H1 (cell line): ENCODE measurements around the gene ZACN. TPM values are rescaled to one million over a fixed set of nuclear protein-coding genes. Genes with fewer than 3 reads are reported as not detected.

Source experiments
- CTCF ChIA-PET: fragments of 300-600 bp; sonication (Branson Sonifier 250); formaldehyde crosslinking; loops from one replicate; lab custom pipeline; 2021; ENCODE audit not compliant: partially characterized antibody; lab: Charles Lee
- POLR2A ChIA-PET: fragments of 300-600 bp; sonication (Branson Sonifier 250); formaldehyde crosslinking; loops from one replicate; lab custom pipeline; 2021; ENCODE audit warnings: inconsistent platforms; ENCODE audit not compliant: partially characterized antibody; lab: Charles Lee
- DNase-seq, 2 experiments: peaks; one replicate each; pipeline versions ENCODE4 v3.0.0 to v3.0.0-alpha.2; 2010 to 2022; ENCODE audit warnings: low spot score in 2 of 2, low read depth in 1 of 2, mixed read lengths in 1 of 2
- FAIRE-seq: peaks from 2 replicates; lab custom pipeline; 2011; peaks lifted over from hg19 to GRCh38; lab: Jason Lieb, UNC
- H2AFZ ChIP-seq: 2 replicates; pipeline ENCODE4 v1.8.1; 2012; ENCODE audit warnings: low read length, inconsistent platforms
- H2AK5ac ChIP-seq: 2 replicates; pipeline ENCODE4 v1.6.1; 2013; ENCODE audit warnings: low read depth, low read length
- H2BK120ac ChIP-seq: replicated peaks from 2 replicates; pipeline ENCODE3; 2013; ENCODE audit warnings: low read depth, low read length, inconsistent platforms
- H2BK12ac ChIP-seq: 2 replicates; pipeline ENCODE4 v1.6.1; 2013; ENCODE audit warnings: low read depth, low read length
- H2BK15ac ChIP-seq: 2 replicates; pipeline ENCODE4 v1.6.1; 2013; ENCODE audit warnings: low read length
- H2BK20ac ChIP-seq: 2 replicates; pipeline ENCODE4 v1.6.1; 2013; ENCODE audit warnings: low read length
- H2BK5ac ChIP-seq: 2 replicates; pipeline ENCODE4 v1.6.1; 2013; ENCODE audit warnings: low read depth, low read length
- H3K14ac ChIP-seq: 2 replicates; pipeline ENCODE4 v1.6.1; 2013; ENCODE audit warnings: inconsistent platforms; ENCODE audit not compliant: insufficient read length
- H3K18ac ChIP-seq: 2 replicates; pipeline ENCODE4 v1.6.1; 2013; ENCODE audit warnings: low read length; ENCODE audit errors: extremely low read depth
- H3K23ac ChIP-seq: 2 replicates; pipeline ENCODE4 v1.6.1; 2013; ENCODE audit warnings: inconsistent platforms; ENCODE audit not compliant: insufficient read length
- H3K23me2 ChIP-seq: 2 replicates; pipeline ENCODE4 v1.6.1; 2013; ENCODE audit warnings: low read depth, low read length
- H3K27ac ChIP-seq: 2 replicates; pipeline ENCODE4 v1.6.1; 2011; ENCODE audit warnings: low read depth, low read length, inconsistent platforms
- H3K27me3 ChIP-seq, 4 experiments: replicated peaks in 1 of 4; 1 replicate in 1 of 4; 2 replicates in 3 of 4; pipeline versions ENCODE4 v1.6.1 to v1.8.1; 2011 to 2013; ENCODE audit warnings: low read length in 3 of 4, mild to moderate bottlenecking in 3 of 4, inconsistent platforms in 2 of 4, mixed read lengths in 2 of 4, moderate library complexity in 1 of 4; ENCODE audit not compliant: control insufficient read depth in 3 of 4, insufficient read depth in 3 of 4; ENCODE audit errors: extremely low read depth in 1 of 4
- H3K36me3 ChIP-seq, 4 experiments: 2 replicates each; pipeline versions ENCODE4 v1.6.1 to v1.8.1; 2011 to 2013; ENCODE audit warnings: mild to moderate bottlenecking in 4 of 4, low read length in 3 of 4, moderate library complexity in 2 of 4, control low read depth in 1 of 4, inconsistent platforms in 1 of 4; ENCODE audit not compliant: insufficient read depth in 4 of 4, control insufficient read depth in 2 of 4
- H3K4ac ChIP-seq: replicated peaks from 2 replicates; pipeline ENCODE3; 2013; ENCODE audit warnings: low read length, low read depth, mixed read lengths, inconsistent platforms; ENCODE audit not compliant: insufficient read length
- H3K4me1 ChIP-seq, 4 experiments: replicated peaks in 1 of 4; 1 replicate in 1 of 4; 2 replicates in 3 of 4; pipeline versions ENCODE4 v1.6.1 to v1.8.1; 2011 to 2013; ENCODE audit warnings: low read length in 3 of 4, inconsistent platforms in 2 of 4, mixed read lengths in 1 of 4; ENCODE audit not compliant: insufficient read depth in 4 of 4, control insufficient read depth in 3 of 4
- H3K4me2 ChIP-seq, 2 experiments: 2 replicates each; pipeline versions ENCODE4 v1.6.1 to v1.8.1; 2011 to 2013; ENCODE audit warnings: low read depth in 2 of 2, low read length in 2 of 2, control low read depth in 1 of 2, inconsistent platforms in 1 of 2, mild to moderate bottlenecking in 1 of 2; ENCODE audit not compliant: insufficient read depth in 1 of 2
- H3K4me3 ChIP-seq, 4 experiments: fragments of 200-600, 300-600 bp in 1 of 4; sonication (generic), shearing (Covaris generic), sonication (Bioruptor Twin) in 1 of 4; 2 replicates each; pipeline versions ENCODE4 v1.5.1 to v1.8.1; 2011 to 2016; ENCODE audit warnings: low read length in 4 of 4, low read depth in 3 of 4, control low read depth in 2 of 4, inconsistent platforms in 2 of 4, mild to moderate bottlenecking in 2 of 4, mixed read lengths in 1 of 4, moderate library complexity in 1 of 4; ENCODE audit not compliant: insufficient read depth in 2 of 4; ENCODE audit errors: extremely low read depth in 1 of 4
- H3K56ac ChIP-seq: replicated peaks from 2 replicates; pipeline ENCODE3; 2013; ENCODE audit warnings: low read depth, mild to moderate bottlenecking, mixed read lengths, low read length, inconsistent platforms; ENCODE audit not compliant: insufficient read length
- H3K79me1 ChIP-seq: 2 replicates; pipeline ENCODE4 v1.6.1; 2013; ENCODE audit warnings: low read depth, low read length, control low read depth
- H3K79me2 ChIP-seq, 2 experiments: 2 replicates each; pipeline versions ENCODE4 v1.6.1 to v1.8.1; 2012 to 2013; ENCODE audit warnings: low read length in 2 of 2, mild to moderate bottlenecking in 2 of 2, inconsistent platforms in 1 of 2; ENCODE audit not compliant: insufficient read depth in 2 of 2, control insufficient read depth in 1 of 2
- H3K9ac ChIP-seq, 4 experiments: replicated peaks in 1 of 4; 1 replicate in 1 of 4; 2 replicates in 3 of 4; pipeline versions ENCODE4 v1.6.1 to v1.8.1; 2011 to 2013; ENCODE audit warnings: low read depth in 3 of 4, low read length in 3 of 4, control low read depth in 2 of 4, mild to moderate bottlenecking in 2 of 4, moderate library complexity in 2 of 4, inconsistent platforms in 1 of 4; ENCODE audit errors: extremely low read depth in 1 of 4
- H3K9me3 ChIP-seq, 2 experiments: 2 replicates each; pipeline versions ENCODE4 v1.6.1 to v1.8.1; 2012 to 2013; ENCODE audit warnings: mild to moderate bottlenecking in 2 of 2, moderate library complexity in 2 of 2, control low read depth in 1 of 2, inconsistent platforms in 1 of 2, low read depth in 1 of 2, low read length in 1 of 2, mixed read lengths in 1 of 2; ENCODE audit not compliant: insufficient read depth in 2 of 2
- H4K20me1 ChIP-seq, 2 experiments: replicated peaks in 1 of 2; 2 replicates each; pipeline versions ENCODE3 to v1.8.1; 2011 to 2013; ENCODE audit warnings: inconsistent platforms in 2 of 2, low read length in 2 of 2, mild to moderate bottlenecking in 1 of 2; ENCODE audit not compliant: insufficient read depth in 2 of 2, control insufficient read depth in 1 of 2
- H4K5ac ChIP-seq: 2 replicates; pipeline ENCODE4 v1.6.1; 2013; ENCODE audit warnings: low read length, low read depth, mixed read lengths, inconsistent platforms; ENCODE audit not compliant: insufficient read length
- H4K8ac ChIP-seq: 2 replicates; pipeline ENCODE4 v1.8.0; 2013; ENCODE audit warnings: mild to moderate bottlenecking, moderate library complexity, low read length, inconsistent platforms; ENCODE audit not compliant: insufficient read depth; ENCODE audit errors: extremely low read depth
- H4K91ac ChIP-seq: replicated peaks from 2 replicates; pipeline ENCODE3; 2013; ENCODE audit warnings: low read length, mixed read lengths, inconsistent platforms; ENCODE audit not compliant: insufficient read length
- BACH1 ChIP-seq: IDR thresholded peaks from 2 replicates; pipeline ENCODE4 v1.6.1; 2012; ENCODE audit warnings: low read length, improper control_type of control experiment
- CEBPB ChIP-seq: IDR thresholded peaks from 2 replicates; pipeline ENCODE4 v1.6.1; 2012; ENCODE audit warnings: low read depth, low read length
- EGR1 ChIP-seq: IDR thresholded peaks from 2 replicates; pipeline ENCODE4 v1.6.1; 2011; ENCODE audit warnings: low read depth, low read length, borderline replicate concordance
- HDAC2 ChIP-seq, 2 experiments: fragments of 300-600 bp in 1 of 2; sonication (generic) in 1 of 2; IDR thresholded peaks; 2 replicates each; pipeline ENCODE4 v1.6.1; 2011 to 2012; ENCODE audit warnings: low read depth in 2 of 2, low read length in 2 of 2, mild to moderate bottlenecking in 2 of 2, moderate library complexity in 2 of 2, borderline replicate concordance in 1 of 2, inconsistent platforms in 1 of 2
- POU5F1 ChIP-seq: IDR thresholded peaks from 2 replicates; pipeline ENCODE4 v1.6.1; 2011; ENCODE audit warnings: low read depth, mild to moderate bottlenecking, low read length, moderate library complexity
- RFX5 ChIP-seq: IDR thresholded peaks from 2 replicates; pipeline ENCODE4 v1.6.1; 2011; ENCODE audit warnings: low read depth, low read length, improper control_type of control experiment, borderline replicate concordance
- RXRA ChIP-seq: IDR thresholded peaks from 2 replicates; pipeline ENCODE4 v1.6.1; 2011; ENCODE audit warnings: low read depth, mild to moderate bottlenecking, low read length, moderate library complexity; ENCODE audit not compliant: insufficient read depth
- SIRT6 ChIP-seq: IDR thresholded peaks from one replicate; pipeline ENCODE4 v1.7.1; 2012; ENCODE audit warnings: low read length, inconsistent platforms
- TAF7 ChIP-seq: optimal IDR thresholded peaks from 2 replicates; pipeline ENCODE3; 2011; ENCODE audit warnings: low read depth, mild to moderate bottlenecking, inconsistent platforms, low read length, moderate library complexity, borderline replicate concordance
- TCF12 ChIP-seq: IDR thresholded peaks from 2 replicates; pipeline ENCODE4 v1.6.1; 2011; ENCODE audit warnings: low read depth, mild to moderate bottlenecking, low read length
- WGBS, 2 experiments: shearing (Covaris generic) in 1 of 2; methylation state at CpG; one replicate each; pipeline versions ENCODE4 v1.1.6 to v1.1.7; 2013 to 2015; ENCODE audit warnings: low lambda C conversion rate in 2 of 2, mixed read lengths in 2 of 2, inconsistent platforms in 1 of 2, low coverage in 1 of 2, missing lambda C conversion rate in 1 of 2; ENCODE audit not compliant: insufficient replicate concordance in 2 of 2, insufficient coverage in 1 of 2, insufficient read length in 1 of 2; ENCODE audit errors: extremely low coverage in 1 of 2, missing lambda C conversion rate in 1 of 2; 5-methylcytosine and 5-hydroxymethylcytosine counted together
- polyA plus RNA-seq, 7 experiments: library from polyadenylated mRNA; depleted of rRNA in 3 of 7; stranded (reverse) in 5 of 7; unstranded in 2 of 7; fragments of >200 nt in 5 of 7; fragments of 200-250 nt in 2 of 7; gene quantifications; 1 replicate in 5 of 7; 2 replicates in 1 of 7; 4 replicates in 1 of 7; pipeline versions ENCODE4 v1.2.1 to v1.2.3, GENCODE V29; 2011 to 2013; ENCODE audit warnings: missing spikeins in 2 of 7, mixed read lengths in 2 of 7
- total RNA-seq: library from RNA; stranded (reverse); fragmentation: NEBNext Ultra II Directional; extraction: Animal tissue kit (Norgen Biotek cat#: 25700); gene quantifications from 2 replicates; pipeline ENCODE4 v1.2.1, GENCODE V29; 2021
- TF ChIP-seq, protein P1 (sequence below): IDR thresholded peaks from 2 replicates; pipeline ENCODE4 v1.6.1; 2012; ENCODE audit warnings: inconsistent platforms
- TF ChIP-seq, protein P2 (sequence below): IDR thresholded peaks from 2 replicates; pipeline ENCODE4 v1.6.1; 2011; ENCODE audit warnings: low read depth, mild to moderate bottlenecking, low read length; ENCODE audit not compliant: insufficient read depth

Gene ZACN
- total and polyA plus RNA-seq, 2 of the 8 experiments (the other 6 are each of a cell fraction or from before 2014, with no cell fraction given): 0.26 TPM; not detected in 1

DNA sequence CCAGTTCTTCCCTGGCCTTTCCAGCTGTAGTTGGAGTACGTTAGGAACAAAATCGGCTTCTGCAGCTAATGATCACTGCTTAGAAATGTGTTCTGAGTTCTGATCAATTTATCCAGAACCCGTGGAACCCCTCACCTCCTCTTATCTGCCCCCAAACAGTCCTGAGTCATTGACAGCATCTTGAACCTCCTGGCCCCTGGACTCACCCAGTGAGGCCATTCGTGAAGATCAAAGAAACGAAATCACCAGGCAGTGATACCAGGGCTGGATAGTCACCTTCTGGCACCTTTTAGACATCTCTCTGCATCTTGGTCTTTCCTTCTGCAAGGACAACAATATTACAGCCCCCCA, 41.7 kb downstream of the ZACN start:
- peaks cover 2% of the 10 kb centered on the region; the same call in 1 of the 2 replicates for H3K23me2 ChIP-seq
- POLR2A ChIA-PET: interaction anchor here (0.8 to 5.4 kb wide), 5 partner anchors 14 to 329 kb away, joined by 3 to 70 read pairs (median 5); partner anchors contain the start of genes EXOC7 and FOXJ1
- H3K79me2 ChIP-seq: no peaks in the 10 kb centered on the region
- peak overlapping the region in 3 of 4 experiments; percentile 5 to 48 (median 19); a peak in 2 of 8 replicates for H3K4me3 ChIP-seq
- H3K4me2 ChIP-seq: peak overlapping the region; percentile 5 to 53; a peak in 3 of 4 replicates
- no peaks in the 10 kb centered on the region for H4K20me1 ChIP-seq
- no peak overlapping the region; a peak in 2 of 7 replicates for H3K9ac ChIP-seq
- H3K4me1 ChIP-seq: peaks cover 7 to 32% (median 19%) of the 10 kb centered on the region in 4 experiments
- peak overlapping the region; percentile 8; the same call in 1 of the 2 replicates for H2BK20ac ChIP-seq
- H2AK5ac ChIP-seq: no peak overlapping the region
- no peak overlapping the region for H2AFZ ChIP-seq
- peaks cover 0 to 13% (median 7%) of the 10 kb centered on the region in 4 experiments; a peak in 4 of 7 replicates for H3K27me3 ChIP-seq
- DNase-seq (no peak), FAIRE-seq (no peak)
- peak overlapping the region; percentile 47; the same call in 1 of the 2 replicates for H2BK5ac ChIP-seq
- H2BK12ac ChIP-seq: peak overlapping the region; percentile 79; the same call in 1 of the 2 replicates
- no peak overlapping the region for H4K5ac ChIP-seq
- H2BK120ac ChIP-seq: no peak overlapping the region
- no peak overlapping the region for H3K56ac ChIP-seq
- CTCF ChIA-PET: interaction anchor here (0.8 to 41.5 kb wide), 18 partner anchors 11 to 331 kb away, joined by 3 to 778 read pairs (median 6); partner anchors contain the start of genes FOXJ1, GALR2 and QRICH2
- 73% methylated on average over 5 of the region's 5 CpGs; no CpG with 5 or more reads in 1 of the 2 experiments for WGBS, 2 experiments
- H3K27ac ChIP-seq: no peak overlapping the region
- H3K14ac ChIP-seq: no peak overlapping the region
- no peaks in the 10 kb centered on the region for H3K79me1 ChIP-seq
- no peak overlapping the region for H4K91ac ChIP-seq
- no peaks in the 10 kb centered on the region for H3K9me3 ChIP-seq
- no peaks in the 10 kb centered on the region for H3K36me3 ChIP-seq
- no peak overlapping the region for H3K18ac ChIP-seq
- H3K23ac ChIP-seq: no peak overlapping the region
- H3K4ac ChIP-seq: no peak overlapping the region
- H4K8ac ChIP-seq: no peak overlapping the region
- H2BK15ac ChIP-seq: 0 out of 2 replicates have a peak overlapping the region, but pooled peaks have one; percentile 88
- TF ChIP-seq CEBPB (no peak), RXRA (no peak), TCF12 (no peak), EGR1 (no peak), TAF7 (no peak), SIRT6 (no peak), RFX5 (no peak), HDAC2 (IDR thresholded peaks at IDR 0.05; ENCODE audit: borderline replicate concordance in 1 of 2, low read depth in 2 of 2, low read length in 2 of 2) (no peak), POU5F1 (no peak), BACH1 (no peak)
- TF ChIP-seq, protein P1, sequence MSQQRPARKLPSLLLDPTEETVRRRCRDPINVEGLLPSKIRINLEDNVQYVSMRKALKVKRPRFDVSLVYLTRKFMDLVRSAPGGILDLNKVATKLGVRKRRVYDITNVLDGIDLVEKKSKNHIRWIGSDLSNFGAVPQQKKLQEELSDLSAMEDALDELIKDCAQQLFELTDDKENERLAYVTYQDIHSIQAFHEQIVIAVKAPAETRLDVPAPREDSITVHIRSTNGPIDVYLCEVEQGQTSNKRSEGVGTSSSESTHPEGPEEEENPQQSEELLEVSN: no peak
- TF ChIP-seq, protein P2, sequence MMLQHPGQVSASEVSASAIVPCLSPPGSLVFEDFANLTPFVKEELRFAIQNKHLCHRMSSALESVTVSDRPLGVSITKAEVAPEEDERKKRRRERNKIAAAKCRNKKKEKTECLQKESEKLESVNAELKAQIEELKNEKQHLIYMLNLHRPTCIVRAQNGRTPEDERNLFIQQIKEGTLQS: no peak
